Esophagus muscularis mucosa (tissue), 3 donors: Measurements from ENCODE around the gene XYLT1.

Experiments
- CTCF ChIP-seq, 3 experiments: fragments of 200-600 bp in 2 of 3; fragments of 450-650 bp in 1 of 3; sonication (generic) in 2 of 3; IDR thresholded peaks; one replicate each; pipeline ENCODE4 v1.5.1; 2017 to 2019; ENCODE audit warnings: antibody characterized with exemption in 3 of 3, mild to moderate bottlenecking in 2 of 3, moderate library complexity in 1 of 3
- POLR2AphosphoS5 ChIP-seq, 2 donors: sonication (generic); formaldehyde crosslinking; IDR thresholded peaks; one replicate each; pipeline ENCODE4 v1.6.1; 2017; ENCODE audit warnings: antibody characterized with exemption in 2 of 2

DNA sequence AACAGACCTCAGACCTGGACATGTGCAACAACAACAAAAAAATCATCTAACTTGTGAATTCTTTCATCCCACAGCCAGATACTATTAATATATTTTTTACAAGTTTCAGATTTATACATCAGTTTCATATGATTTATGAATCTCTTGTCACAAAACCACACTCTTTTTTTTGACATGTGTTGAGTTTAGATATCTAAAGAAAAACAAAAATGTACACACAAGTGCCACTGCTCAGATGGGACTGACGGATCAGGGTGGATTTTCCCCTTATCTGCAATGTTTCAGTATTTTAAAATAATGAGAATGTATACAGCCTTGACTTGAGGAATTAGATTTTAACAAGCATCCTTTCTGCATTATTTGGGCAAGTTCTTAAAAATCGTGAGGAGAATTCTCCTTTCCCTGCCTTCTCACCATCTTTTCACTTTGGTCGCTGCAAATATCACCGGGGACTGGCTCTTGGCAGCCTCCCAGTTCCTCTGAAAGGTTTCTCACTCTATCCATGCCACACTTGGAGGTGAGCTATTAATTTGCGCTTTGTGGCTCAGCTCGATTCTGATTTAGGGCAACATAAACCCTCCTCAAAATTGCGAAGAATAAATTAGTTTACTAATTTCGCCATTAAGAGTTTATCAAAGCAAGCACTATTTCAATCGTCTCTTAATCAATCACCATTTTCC is 225.7 kb downstream of the XYLT1 start:
- TF ChIP-seq CTCF (IDR thresholded peaks at IDR 0.05), result no peak
- no peak for TF ChIP-seq POLR2AphosphoS5 (IDR thresholded peaks at IDR 0.05)
